GM12873 (cell line): ENCODE measurements around the gene RETREG1.

Experiments
- TF ChIP-seq, protein P1 (sequence below): IDR thresholded peaks from 2 replicates; pipeline ENCODE4 v1.5.1; 2012; ENCODE audit warnings: low read depth, mild to moderate bottlenecking, moderate library complexity, low read length, control low read depth; ENCODE audit not compliant: insufficient read depth; ENCODE audit errors: missing control alignments

RETREG1 gene, protein sequence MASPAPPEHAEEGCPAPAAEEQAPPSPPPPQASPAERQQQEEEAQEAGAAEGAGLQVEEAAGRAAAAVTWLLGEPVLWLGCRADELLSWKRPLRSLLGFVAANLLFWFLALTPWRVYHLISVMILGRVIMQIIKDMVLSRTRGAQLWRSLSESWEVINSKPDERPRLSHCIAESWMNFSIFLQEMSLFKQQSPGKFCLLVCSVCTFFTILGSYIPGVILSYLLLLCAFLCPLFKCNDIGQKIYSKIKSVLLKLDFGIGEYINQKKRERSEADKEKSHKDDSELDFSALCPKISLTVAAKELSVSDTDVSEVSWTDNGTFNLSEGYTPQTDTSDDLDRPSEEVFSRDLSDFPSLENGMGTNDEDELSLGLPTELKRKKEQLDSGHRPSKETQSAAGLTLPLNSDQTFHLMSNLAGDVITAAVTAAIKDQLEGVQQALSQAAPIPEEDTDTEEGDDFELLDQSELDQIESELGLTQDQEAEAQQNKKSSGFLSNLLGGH

DNA sequence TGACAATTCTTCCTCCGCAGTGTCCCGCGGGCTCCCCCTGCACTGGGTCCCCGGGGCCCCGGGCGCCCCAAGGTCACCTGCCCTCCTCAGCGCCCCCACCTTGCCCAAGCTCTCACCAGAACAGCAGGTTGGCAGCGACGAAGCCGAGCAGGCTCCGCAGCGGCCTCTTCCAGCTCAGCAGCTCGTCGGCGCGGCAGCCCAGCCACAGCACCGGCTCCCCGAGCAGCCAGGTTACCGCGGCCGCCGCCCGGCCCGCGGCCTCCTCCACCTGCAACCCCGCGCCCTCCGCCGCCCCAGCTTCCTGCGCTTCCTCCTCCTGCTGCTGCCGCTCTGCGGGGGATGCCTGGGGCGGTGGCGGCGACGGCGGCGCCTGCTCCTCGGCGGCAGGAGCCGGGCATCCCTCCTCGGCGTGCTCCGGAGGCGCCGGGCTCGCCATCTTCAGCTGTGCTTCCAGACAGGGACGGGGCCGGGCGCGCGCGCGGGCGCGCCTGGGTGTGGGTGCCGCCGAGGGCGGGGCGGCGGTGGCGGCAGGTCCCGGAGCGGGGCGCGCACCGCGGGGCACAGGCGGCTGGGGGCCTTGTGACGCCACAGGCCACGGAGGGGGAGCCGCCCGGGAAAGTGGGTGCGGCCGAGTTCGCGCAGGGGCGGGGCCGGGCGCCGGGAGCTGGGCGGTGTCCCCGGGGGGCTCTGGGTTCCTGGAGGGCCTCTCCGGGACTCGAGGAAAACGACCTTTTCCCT lies at the start of gene RETREG1:
RETREG1 (minus strand) TSS at position 462 of the 738 bp plus-strand sequence; CDS start at position 436, 26 bp downstream.
- TF ChIP-seq, protein P1, sequence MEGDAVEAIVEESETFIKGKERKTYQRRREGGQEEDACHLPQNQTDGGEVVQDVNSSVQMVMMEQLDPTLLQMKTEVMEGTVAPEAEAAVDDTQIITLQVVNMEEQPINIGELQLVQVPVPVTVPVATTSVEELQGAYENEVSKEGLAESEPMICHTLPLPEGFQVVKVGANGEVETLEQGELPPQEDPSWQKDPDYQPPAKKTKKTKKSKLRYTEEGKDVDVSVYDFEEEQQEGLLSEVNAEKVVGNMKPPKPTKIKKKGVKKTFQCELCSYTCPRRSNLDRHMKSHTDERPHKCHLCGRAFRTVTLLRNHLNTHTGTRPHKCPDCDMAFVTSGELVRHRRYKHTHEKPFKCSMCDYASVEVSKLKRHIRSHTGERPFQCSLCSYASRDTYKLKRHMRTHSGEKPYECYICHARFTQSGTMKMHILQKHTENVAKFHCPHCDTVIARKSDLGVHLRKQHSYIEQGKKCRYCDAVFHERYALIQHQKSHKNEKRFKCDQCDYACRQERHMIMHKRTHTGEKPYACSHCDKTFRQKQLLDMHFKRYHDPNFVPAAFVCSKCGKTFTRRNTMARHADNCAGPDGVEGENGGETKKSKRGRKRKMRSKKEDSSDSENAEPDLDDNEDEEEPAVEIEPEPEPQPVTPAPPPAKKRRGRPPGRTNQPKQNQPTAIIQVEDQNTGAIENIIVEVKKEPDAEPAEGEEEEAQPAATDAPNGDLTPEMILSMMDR, result no peak

DNA sequence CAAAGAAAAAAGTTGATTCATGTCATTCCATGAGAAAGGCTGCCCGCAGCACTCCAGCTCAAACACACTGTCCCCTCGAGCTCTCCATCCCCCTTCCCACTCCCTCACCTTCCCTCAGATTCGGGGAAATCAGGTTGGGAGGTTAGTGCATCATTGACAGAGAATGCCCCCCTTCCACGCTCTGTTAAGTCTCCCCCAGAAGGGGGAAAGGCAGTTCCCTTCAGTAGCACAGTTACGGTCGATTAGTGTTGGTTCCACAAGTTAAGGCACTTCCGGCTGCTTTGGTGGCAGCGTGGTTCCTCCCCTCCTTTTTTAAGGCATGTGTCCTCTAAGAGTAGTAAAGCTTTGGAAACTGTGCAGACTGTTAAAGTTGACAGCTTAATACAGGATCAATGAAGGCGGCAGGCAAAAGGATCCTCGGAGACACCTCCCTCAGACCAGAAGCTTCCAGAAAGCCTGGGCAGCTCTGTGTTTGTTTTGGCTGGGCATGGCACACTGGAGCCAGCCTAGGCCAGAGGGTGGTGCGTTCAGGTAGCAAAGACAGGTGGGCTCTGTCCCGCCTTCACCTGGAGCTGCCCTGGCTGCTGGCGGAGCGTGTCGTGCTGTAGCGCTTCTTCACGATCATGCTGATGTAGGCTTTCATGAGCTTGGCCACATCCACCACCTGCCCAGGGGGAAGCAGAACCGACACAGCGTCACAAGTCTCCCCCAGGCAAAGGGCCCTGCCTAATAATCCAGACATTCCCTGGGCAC lies 49.5 kb upstream of the RETREG1 start:
- TF ChIP-seq, protein P1, result no peak

DNA sequence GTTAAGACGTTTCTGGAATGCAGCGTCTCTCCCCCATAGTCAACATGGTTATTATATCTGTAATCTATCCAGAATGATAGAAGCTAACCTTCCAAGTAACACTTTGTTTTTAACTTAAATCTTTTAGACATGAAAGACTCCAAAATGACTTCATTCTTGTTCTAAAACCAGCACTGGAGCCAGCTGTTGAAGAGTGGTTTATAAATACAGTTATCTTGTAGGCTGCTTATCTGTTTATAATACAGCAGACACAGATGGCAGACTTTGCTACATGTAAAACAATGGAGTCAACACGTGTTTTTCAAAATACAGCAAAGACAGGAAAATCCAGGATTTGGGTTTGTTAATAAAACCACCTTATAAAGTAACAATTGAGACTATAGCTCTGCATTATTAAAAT lies 48.8 kb upstream of the RETREG1 start:
- TF ChIP-seq, protein P1, result no peak

DNA sequence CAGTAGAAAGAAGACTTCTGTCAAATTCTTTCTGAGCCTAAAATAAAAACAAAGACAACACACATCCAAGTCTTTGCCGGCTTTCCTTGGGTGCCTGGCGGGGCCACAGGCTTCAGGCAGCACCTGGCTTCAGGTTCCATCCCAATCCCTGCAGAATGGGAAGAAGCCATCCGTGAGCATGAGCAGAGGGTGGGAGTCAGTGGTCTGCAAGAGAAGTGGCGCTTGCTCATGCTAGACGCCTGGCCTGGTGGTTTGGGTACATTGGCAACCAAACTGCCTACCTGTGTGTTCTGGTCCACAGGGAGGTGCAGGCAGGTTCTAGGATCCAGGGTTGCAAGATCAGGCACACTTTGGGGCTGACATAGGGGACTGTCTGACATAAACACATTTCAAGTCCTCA lies 47.6 kb upstream of the RETREG1 start:
- TF ChIP-seq, protein P1, result no peak

DNA sequence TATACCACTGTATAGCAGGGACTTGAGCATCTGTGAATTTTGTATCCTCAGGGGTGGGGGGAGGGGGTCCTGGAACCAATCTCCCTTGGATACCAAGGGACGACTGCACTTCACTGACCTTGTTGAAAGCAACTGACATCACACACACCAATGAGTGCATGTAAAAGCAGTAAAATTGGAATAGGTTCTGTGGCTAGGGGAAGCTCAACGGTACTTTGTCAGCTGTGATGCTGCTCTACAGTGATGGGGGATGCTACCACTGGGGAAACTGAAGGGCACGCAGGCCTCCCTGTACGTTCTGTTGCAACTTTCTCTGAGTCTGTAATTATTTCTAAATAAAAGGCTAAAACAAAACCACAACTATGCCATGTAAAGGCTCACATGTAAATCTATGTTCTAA lies 47.0 kb upstream of the RETREG1 start:
- TF ChIP-seq, protein P1, result no peak

DNA sequence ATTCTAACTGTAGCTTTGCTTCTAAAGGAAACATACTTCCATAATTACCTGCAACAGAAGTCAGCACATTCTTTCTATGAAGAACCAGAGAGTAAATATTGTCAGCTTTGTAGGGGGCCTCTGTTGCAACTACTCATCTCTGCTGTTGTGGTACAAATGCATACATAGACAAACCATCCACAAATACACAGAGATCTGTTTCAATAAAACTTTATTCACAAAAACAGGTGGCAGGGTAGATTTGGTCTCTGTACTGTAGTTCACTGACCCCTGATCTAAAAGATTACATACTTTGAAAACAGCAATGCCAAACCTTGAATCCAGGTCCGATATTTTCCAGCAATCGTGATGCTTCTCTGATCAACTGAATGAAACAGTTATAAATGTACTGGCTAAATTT lies 44.9 kb upstream of the RETREG1 start:
- TF ChIP-seq, protein P1, result no peak
